A549 (cell line): ENCODE measurements around the gene GPATCH8. TPM values are rescaled to one million over a fixed set of nuclear protein-coding genes. Genes with fewer than 3 reads are reported as not detected.
A peak's percentile ranks its signal among the peaks of the same experiment; 100 is the strongest.

Experiments
- ATAC-seq, 2 experiments: fragments of 200-7000 bp in 1 of 2; fragments of >200 bp in 1 of 2; cut with Nextera tagmentation in 1 of 2; cut with Tn5 transposase in 1 of 2; 3 replicates each; pipeline versions ENCODE4 v1.8.0 to v1.9.1; 2018 to 2020; ENCODE audit warnings: mild to moderate bottlenecking in 1 of 2, moderate library complexity in 1 of 2
- CTCF ChIA-PET: fragments of 300-600 bp; sonication (Branson Sonifier 250); formaldehyde crosslinking; extraction: SDS; loops from one replicate; lab custom pipeline; 2021; ENCODE audit warnings: antibody characterized with exemption, inconsistent platforms; lab: Yijun Ruan, JAX
- POLR2A ChIA-PET: fragments of 350-600 bp; formaldehyde crosslinking; extraction: SDS; loops from one replicate; lab custom pipeline; 2021; ENCODE audit warnings: antibody characterized with exemption, inconsistent platforms; lab: Yijun Ruan, JAX
- DNase-seq, 2 experiments: peaks; one replicate each; pipeline versions ENCODE4 v3.0.0 to v3.0.0-alpha.2; 2011 to 2016; ENCODE audit warnings: low read depth in 1 of 2, low spot score in 1 of 2
- FAIRE-seq: peaks from 2 replicates; lab custom pipeline; 2011; peaks lifted over from hg19 to GRCh38; lab: Jason Lieb, UNC
- H3K27ac ChIP-seq, 2 experiments: fragments of >200 bp; sonication (Bioruptor Twin); formaldehyde crosslinking; 3 replicates each; pipeline ENCODE4 v1.5.1; 2016 to 2017
- H3K4me1 ChIP-seq: fragments of >200 bp; sonication (Bioruptor Twin); formaldehyde crosslinking; 3 replicates; pipeline ENCODE4 v1.6.1; 2016
- H3K4me2 ChIP-seq: fragments of >200 bp; sonication (Bioruptor Twin); formaldehyde crosslinking; 3 replicates; pipeline ENCODE4 v1.6.1; 2016
- H3K4me3 ChIP-seq: fragments of >200 bp; sonication (Bioruptor Twin); formaldehyde crosslinking; 3 replicates; pipeline ENCODE4 v1.5.1; 2016
- H3K9me3 ChIP-seq: fragments of >200 bp; sonication (Bioruptor Twin); formaldehyde crosslinking; 3 replicates; pipeline ENCODE4 v1.6.1; 2016
- BHLHE40 ChIP-seq: IDR thresholded peaks from 2 replicates; pipeline ENCODE4 v1.6.1; 2012; ENCODE audit warnings: low read depth, low read length, inconsistent platforms
- CBX2 ChIP-seq: fragments of 200-600 bp; sonication (generic); IDR thresholded peaks from 2 replicates; pipeline ENCODE4 v1.6.1; 2016; ENCODE audit warnings: low read depth, mild to moderate bottlenecking, borderline replicate concordance
- CBX8 ChIP-seq: fragments of 200-600 bp; sonication (generic); IDR thresholded peaks from 2 replicates; pipeline ENCODE4 v1.6.1; 2016
- E2F6 ChIP-seq: IDR thresholded peaks from 2 replicates; pipeline ENCODE4 v1.6.1; 2012; ENCODE audit warnings: low read depth, borderline replicate concordance
- EHF ChIP-seq: fragments of 250-450 bp; sonication (Bioruptor Pico); IDR thresholded peaks from 2 replicates; pipeline ENCODE4 v1.5.0; 2020; ENCODE audit warnings: mild to moderate bottlenecking
- ELK1 ChIP-seq: fragments of 150-350 bp; IDR thresholded peaks from 2 replicates; pipeline ENCODE4 v1.6.1; 2014; ENCODE audit warnings: low read depth, mild to moderate bottlenecking, low read length
- ESRRA ChIP-seq: fragments of 150-350 bp; IDR thresholded peaks from 2 replicates; pipeline ENCODE4 v1.6.1; 2014; ENCODE audit warnings: mild to moderate bottlenecking, low read length, borderline replicate concordance
- FOSL2 ChIP-seq, 2 experiments: fragments of 450-650 bp in 1 of 2; fragments of >200 bp in 1 of 2; sonication (Bioruptor Twin) in 1 of 2; formaldehyde crosslinking; IDR thresholded peaks; 2 replicates each; pipeline versions ENCODE4 v1.5.0 to v1.6.1; 2016 to 2020; ENCODE audit warnings: mild to moderate bottlenecking in 1 of 2, moderate library complexity in 1 of 2
- FOXS1 ChIP-seq: fragments of 250-450 bp; sonication (Bioruptor Pico); IDR thresholded peaks from 2 replicates; pipeline ENCODE4 v1.5.0; 2020; ENCODE audit warnings: mild to moderate bottlenecking, moderate library complexity
- HDAC2 ChIP-seq: fragments of 200-600 bp; sonication (generic); IDR thresholded peaks from 2 replicates; pipeline ENCODE4 v1.6.1; 2016
- HOXB13 ChIP-seq: fragments of 250-450 bp; sonication (Bioruptor Pico); IDR thresholded peaks from 2 replicates; pipeline ENCODE4 v1.5.0; 2020; ENCODE audit warnings: low read depth, mild to moderate bottlenecking, moderate library complexity
- KDM1A ChIP-seq: fragments of 200-600 bp; sonication (generic); IDR thresholded peaks from 2 replicates; pipeline ENCODE4 v1.6.1; 2016; ENCODE audit warnings: low read depth, mild to moderate bottlenecking
- MAZ ChIP-seq: fragments of 150-350 bp; IDR thresholded peaks from 2 replicates; pipeline ENCODE4 v1.6.1; 2014; ENCODE audit warnings: antibody characterized with exemption, low read depth, low read length, borderline replicate concordance
- MYC ChIP-seq: IDR thresholded peaks from 2 replicates; pipeline ENCODE4 v1.6.1; 2012; ENCODE audit warnings: mild to moderate bottlenecking, inconsistent platforms, low read length, improper control_type of control experiment, borderline replicate concordance
- NPAS2 ChIP-seq: fragments of 250-450 bp; sonication (Bioruptor Pico); IDR thresholded peaks from 2 replicates; pipeline ENCODE4 v1.8.0; 2022; ENCODE audit warnings: mild to moderate bottlenecking, moderate library complexity, borderline replicate concordance
- RAD21 ChIP-seq, 2 experiments: fragments of >200 bp in 1 of 2; sonication (Bioruptor Twin) in 1 of 2; formaldehyde crosslinking in 1 of 2; IDR thresholded peaks in 1 of 2; conservative IDR thresholded peaks in 1 of 2; 2 replicates in 1 of 2; 3 replicates in 1 of 2; pipeline ENCODE4 v1.6.1; 2012 to 2018; ENCODE audit warnings: inconsistent platforms in 1 of 2
- RCOR1 ChIP-seq: fragments of 150-350 bp; IDR thresholded peaks from 2 replicates; pipeline ENCODE4 v1.6.1; 2014; ENCODE audit warnings: antibody characterized with exemption, low read length, low read depth
- RFX5 ChIP-seq: fragments of 450-650 bp; IDR thresholded peaks from 2 replicates; pipeline ENCODE4 v1.7.1; 2014; ENCODE audit warnings: antibody characterized with exemption, mild to moderate bottlenecking, moderate library complexity
- TFCP2L1 ChIP-seq: fragments of 250-450 bp; sonication (Bioruptor Pico); IDR thresholded peaks from 2 replicates; pipeline ENCODE4 v1.5.0; 2021; ENCODE audit warnings: mild to moderate bottlenecking
- USF2 ChIP-seq: fragments of 450-650 bp; IDR thresholded peaks from 2 replicates; pipeline ENCODE4 v1.6.1; 2014; ENCODE audit warnings: antibody characterized with exemption
- ZC3H11A ChIP-seq: fragments of 450-650 bp; IDR thresholded peaks from 2 replicates; pipeline ENCODE4 v1.6.1; 2014; ENCODE audit warnings: antibody characterized with exemption, mild to moderate bottlenecking
- WGBS: methylation state at CpG from one replicate; pipeline ENCODE4 v1.1.6; 2017; ENCODE audit errors: missing lambda C conversion rate; 5-methylcytosine and 5-hydroxymethylcytosine counted together
- polyA plus RNA-seq, 4 experiments: library from polyadenylated mRNA; depleted of rRNA in 3 of 4; stranded (reverse); fragments of >200 nt; fragmentation: RNase III in 1 of 4; extraction: RNeasy Plus Mini Kit Qiagen cat#74134 plus additional on column Dnase treatment in 1 of 4; gene quantifications; 2 replicates in 3 of 4; 3 replicates in 1 of 4; pipeline ENCODE4 v1.2.3, GENCODE V29; 2011 to 2017
- TF ChIP-seq, protein P1 (sequence below): fragments of >200 bp; sonication (Bioruptor Twin); formaldehyde crosslinking; IDR thresholded peaks from 3 replicates; pipeline ENCODE4 v1.5.1; 2016

The GPATCH8 gene
- polyA plus RNA-seq, 2 of the 4 experiments (the other 2 are of a cell fraction): 21.7 to 27.3 TPM

- ATAC-seq (peak; percentile 22 to 35; a peak in 5 of 6 replicates), FAIRE-seq (peak; percentile 46), DNase-seq (no peak)
- Histone ChIP-seq H3K27ac (peak overlapping the region; percentile 93 to 94), H3K9me3 (peaks cover 14% of the 10 kb centered on the region), H3K4me3 (no peak overlapping the region), H3K4me1 (peaks cover 53% of the 10 kb centered on the region), H3K4me2 (peak overlapping the region; percentile 84)
- 38% methylated on average over 8 of the region's 8 CpGs for WGBS
- TF ChIP-seq E2F6: 0 out of 2 replicates have a peak, but pooled peaks have one; percentile 18
- no peak for TF ChIP-seq USF2
- no peak for TF ChIP-seq FOXS1 (CRISPR knock-in tag)
- TF ChIP-seq HOXB13 (CRISPR knock-in tag): peak; percentile 38; the same call in 1 of the 2 replicates
- no peak for TF ChIP-seq FOSL2 (IDR thresholded peaks at IDR 0.05)
- 0 out of 2 replicates have a peak, but pooled peaks have one; percentile 14 for TF ChIP-seq FOSL2 (CRISPR knock-in tag; IDR thresholded peaks at IDR 0.05)
- ChIA-PET POLR2A (interaction anchor here (2.3 to 5.6 kb wide), 2 partner anchors 8 to 13 kb away, joined by 15 to 110 read pairs; partner anchors contain the start of gene FZD2), CTCF (interaction anchor here (0.6 to 8.7 kb wide), 12 partner anchors 8 to 232 kb away, joined by 3 to 145 read pairs (median 4); partner anchors contain the start of genes FAM171A2 and FZD2)
These were observed 38.8 kb upstream of the GPATCH8 start for GRCh38 chr17:44541884-44542581.

GRCh38 chr17:44540246-44541084, 37.3 kb upstream of the GPATCH8 start:
- Histone ChIP-seq H3K4me1 (peaks cover 57% of the 10 kb centered on the region), H3K9me3 (no peaks in the 10 kb centered on the region), H3K4me3 (no peak overlapping the region), H3K27ac (peak overlapping the region; percentile 93 to 94), H3K4me2 (no peak overlapping the region)
- ATAC-seq (no peak), FAIRE-seq (peak; percentile 46), DNase-seq (no peak)
- peak; percentile 84 for TF ChIP-seq HDAC2
- TF ChIP-seq KDM1A: peak; percentile 96
- TF ChIP-seq ZC3H11A: no peak
- 93% methylated on average over 11 of the region's 11 CpGs for WGBS
- ChIA-PET POLR2A (interaction anchor here (1.3 to 5.6 kb wide), 2 partner anchors 15 to 17 kb away, joined by 9 to 110 read pairs; partner anchors contain the start of gene FZD2), CTCF (interaction anchor here (0.7 to 9.9 kb wide), 14 partner anchors 7 to 274 kb away, joined by 3 to 324 read pairs (median 4); partner anchors contain the start of gene FZD2)

- TF ChIP-seq USF2: no peak
- no peak for TF ChIP-seq FOSL2 (IDR thresholded peaks at IDR 0.05)
- TF ChIP-seq FOSL2 (CRISPR knock-in tag; IDR thresholded peaks at IDR 0.05): no peak
- TF ChIP-seq BHLHE40: no peak
- TF ChIP-seq, protein P1, sequence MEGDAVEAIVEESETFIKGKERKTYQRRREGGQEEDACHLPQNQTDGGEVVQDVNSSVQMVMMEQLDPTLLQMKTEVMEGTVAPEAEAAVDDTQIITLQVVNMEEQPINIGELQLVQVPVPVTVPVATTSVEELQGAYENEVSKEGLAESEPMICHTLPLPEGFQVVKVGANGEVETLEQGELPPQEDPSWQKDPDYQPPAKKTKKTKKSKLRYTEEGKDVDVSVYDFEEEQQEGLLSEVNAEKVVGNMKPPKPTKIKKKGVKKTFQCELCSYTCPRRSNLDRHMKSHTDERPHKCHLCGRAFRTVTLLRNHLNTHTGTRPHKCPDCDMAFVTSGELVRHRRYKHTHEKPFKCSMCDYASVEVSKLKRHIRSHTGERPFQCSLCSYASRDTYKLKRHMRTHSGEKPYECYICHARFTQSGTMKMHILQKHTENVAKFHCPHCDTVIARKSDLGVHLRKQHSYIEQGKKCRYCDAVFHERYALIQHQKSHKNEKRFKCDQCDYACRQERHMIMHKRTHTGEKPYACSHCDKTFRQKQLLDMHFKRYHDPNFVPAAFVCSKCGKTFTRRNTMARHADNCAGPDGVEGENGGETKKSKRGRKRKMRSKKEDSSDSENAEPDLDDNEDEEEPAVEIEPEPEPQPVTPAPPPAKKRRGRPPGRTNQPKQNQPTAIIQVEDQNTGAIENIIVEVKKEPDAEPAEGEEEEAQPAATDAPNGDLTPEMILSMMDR: no peak
- no peak for TF ChIP-seq ELK1
- no peak for TF ChIP-seq RFX5
- no peak for TF ChIP-seq CBX8
- no peak for TF ChIP-seq MAZ
- no peak for TF ChIP-seq MYC
- no peak for TF ChIP-seq RAD21 (conservative IDR thresholded peaks at IDR 0.05 in 1 of 2, IDR thresholded peaks at IDR 0.05 in 1 of 2)
- TF ChIP-seq EHF (CRISPR knock-in tag): no peak
- TF ChIP-seq CBX2: no peak
- no peak for TF ChIP-seq ESRRA
- TF ChIP-seq NPAS2 (CRISPR knock-in tag): no peak
- no peak for TF ChIP-seq ZC3H11A
- no peak for TF ChIP-seq RCOR1
- TF ChIP-seq TFCP2L1 (CRISPR knock-in tag): no peak
- DNase-seq (no peak), ATAC-seq (no peak), FAIRE-seq (no peak)
- no peaks in the 10 kb centered on the region for H3K9me3 ChIP-seq
- WGBS: 83% methylated on average over 15 of the region's 15 CpGs
- no peak overlapping the region for H3K4me2 ChIP-seq
- ChIA-PET POLR2A (interaction anchor here (1.3 kb wide), 1 partner anchor 17 kb away, joined by 9 read pairs; the partner anchor contains the start of gene FZD2), CTCF (interaction anchor here (0.7 to 9.9 kb wide), 7 partner anchors 17 to 275 kb away, joined by 3 to 324 read pairs (median 4); partner anchors contain the start of gene FZD2)
- H3K4me3 ChIP-seq: no peak overlapping the region
- peak overlapping the region; percentile 93 to 94 for H3K27ac ChIP-seq
- H3K4me1 ChIP-seq: peaks cover 57% of the 10 kb centered on the region
These were observed 36.5 kb upstream of the GPATCH8 start for GRCh38 chr17:44539673-44540072.
